ENCODE data around the gene HES6.

Gene HES6

DNA sequence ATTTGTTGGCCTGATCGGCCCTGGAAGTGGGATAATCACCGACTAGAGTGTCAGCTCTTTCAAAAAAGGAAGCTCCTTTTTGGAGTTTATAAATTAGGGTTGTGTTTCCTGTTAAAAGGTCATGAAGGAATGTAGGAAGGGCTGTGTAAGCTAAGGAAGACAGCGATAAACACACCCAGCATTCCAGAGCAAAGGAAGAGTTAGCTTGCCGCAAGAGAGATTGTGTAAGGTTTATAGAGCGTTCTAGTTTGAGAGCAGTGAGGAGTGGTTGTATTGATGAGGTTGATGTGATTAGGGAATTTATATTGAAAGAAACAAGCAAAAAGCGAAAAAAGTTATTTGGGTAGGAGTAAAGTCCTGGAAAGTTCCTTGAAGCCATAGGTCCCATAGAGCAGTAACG lies 32.8 kb downstream of the HES6 start:
- FAIRE-seq: no peak
- no peak for DNase-seq (ENCODE audit: insufficient read length, low spot score)
- TF ChIP-seq TAF1 (IDR thresholded peaks at IDR 0.05; ENCODE audit: low read depth, low read length): no peak

DNA sequence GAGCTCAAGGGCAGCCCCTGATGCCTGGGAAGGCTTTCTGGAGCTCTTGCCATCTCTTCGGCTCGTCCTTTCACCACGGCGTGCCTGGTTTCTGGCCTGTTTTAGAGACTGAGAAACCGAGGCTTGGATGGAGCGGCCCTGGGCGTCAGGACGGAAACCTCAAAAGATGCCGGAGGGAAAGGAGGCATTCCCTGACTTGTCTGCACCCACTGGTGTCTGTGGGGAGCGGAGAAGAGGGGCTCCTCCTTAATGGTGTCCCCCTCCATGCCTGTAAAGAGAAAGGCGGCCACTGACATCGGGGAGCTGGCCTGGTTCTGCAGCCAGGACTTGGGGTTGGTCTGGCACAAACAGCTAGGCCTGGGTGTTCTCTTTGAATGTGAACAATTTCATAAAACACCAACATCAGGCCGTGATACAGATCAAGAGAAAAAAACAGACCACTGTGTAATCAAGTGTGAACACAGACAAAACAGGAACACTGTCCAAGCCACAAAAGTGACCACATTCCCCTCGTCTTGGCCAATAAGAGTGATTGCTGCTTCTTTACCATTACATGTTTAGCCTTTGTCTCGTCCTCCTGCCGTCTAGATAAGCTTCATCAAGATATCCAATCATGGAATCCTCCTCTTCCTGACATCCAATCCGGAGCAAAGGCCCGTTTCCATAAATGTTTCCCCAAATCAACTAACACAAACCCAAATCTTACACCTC lies 35.7 kb downstream of the HES6 start:
- FAIRE-seq (peak; percentile 78), DNase-seq (ENCODE audit: insufficient read length, low spot score) (no peak)
- TF ChIP-seq SPI1 (IDR thresholded peaks at IDR 0.05; ENCODE audit: low read depth, low read length): 0 out of 2 replicates have a peak, but pooled peaks have one; percentile 11
- TF ChIP-seq POLR2A (IDR thresholded peaks at IDR 0.05; ENCODE audit: low read depth, low read length): no peak

DNA sequence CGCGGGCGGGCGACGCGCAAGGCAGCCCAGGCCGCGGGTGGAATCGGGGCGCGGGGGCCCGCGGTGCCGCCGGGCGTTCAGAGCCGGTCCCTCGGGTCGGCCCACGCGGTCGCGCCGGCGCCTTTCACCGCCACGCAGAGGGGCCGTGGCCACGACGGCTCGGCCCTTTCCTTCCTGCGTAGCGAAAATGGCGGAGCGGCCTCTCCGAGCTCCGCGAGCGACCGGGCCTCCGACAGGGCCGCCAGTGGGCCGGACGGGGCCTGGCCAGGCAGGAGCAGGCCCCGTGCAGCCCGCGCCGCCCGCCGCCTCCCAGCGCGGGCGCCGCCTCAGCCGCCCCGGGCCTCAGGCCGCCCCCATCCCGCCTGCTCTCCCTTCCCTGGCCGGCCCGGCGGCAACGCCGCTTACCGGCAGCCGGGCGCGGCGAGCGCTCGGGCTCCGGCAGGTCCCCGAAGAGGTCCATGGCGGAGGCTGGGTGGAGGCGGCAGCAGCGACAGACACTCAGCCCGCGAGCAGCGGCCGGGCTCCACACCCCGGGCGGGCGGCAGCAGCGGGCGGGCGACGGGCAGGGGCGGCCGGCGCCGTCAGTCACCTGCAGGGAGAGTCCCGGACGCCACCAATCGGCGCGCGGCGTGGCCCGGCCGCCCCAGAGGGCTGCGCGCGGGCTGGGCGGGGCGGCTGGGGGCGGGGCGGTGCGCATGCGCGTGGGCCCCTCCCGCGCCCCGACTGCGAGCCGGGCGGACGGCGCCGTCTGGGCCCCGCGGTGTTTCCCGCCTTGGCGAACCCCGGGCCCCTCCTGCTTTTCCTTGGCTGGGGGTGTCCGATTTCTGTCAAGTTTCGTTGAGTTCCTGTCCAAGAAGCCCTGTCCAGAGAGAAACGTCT lies 36.5 kb downstream of the HES6 start, which contains the start of gene ILKAP:
ILKAP (minus strand) TSS at position 602 of the 879 bp plus-strand sequence; CDS start at position 460, 142 bp downstream.
- peak; percentile 95 for FAIRE-seq
- DNase-seq (ENCODE audit: insufficient read length, low spot score): peak; percentile 99
- TF ChIP-seq PAX5 (IDR thresholded peaks at IDR 0.05; ENCODE audit: insufficient read depth, low read length, severe bottlenecking) (no peak), POU2F2 (IDR thresholded peaks at IDR 0.05; ENCODE audit: low read depth, low read length) (no peak), POLR2AphosphoS5 (IDR thresholded peaks at IDR 0.05; ENCODE audit: low read depth, low read length) (peak; percentile 69), TAF1 (IDR thresholded peaks at IDR 0.05; ENCODE audit: low read depth, low read length) (no peak; the same call in 1 of the 2 replicates), SPI1 (IDR thresholded peaks at IDR 0.05; ENCODE audit: low read depth, low read length) (no peak), POLR2A (IDR thresholded peaks at IDR 0.05; ENCODE audit: low read depth, low read length) (peak; percentile 71)

DNA sequence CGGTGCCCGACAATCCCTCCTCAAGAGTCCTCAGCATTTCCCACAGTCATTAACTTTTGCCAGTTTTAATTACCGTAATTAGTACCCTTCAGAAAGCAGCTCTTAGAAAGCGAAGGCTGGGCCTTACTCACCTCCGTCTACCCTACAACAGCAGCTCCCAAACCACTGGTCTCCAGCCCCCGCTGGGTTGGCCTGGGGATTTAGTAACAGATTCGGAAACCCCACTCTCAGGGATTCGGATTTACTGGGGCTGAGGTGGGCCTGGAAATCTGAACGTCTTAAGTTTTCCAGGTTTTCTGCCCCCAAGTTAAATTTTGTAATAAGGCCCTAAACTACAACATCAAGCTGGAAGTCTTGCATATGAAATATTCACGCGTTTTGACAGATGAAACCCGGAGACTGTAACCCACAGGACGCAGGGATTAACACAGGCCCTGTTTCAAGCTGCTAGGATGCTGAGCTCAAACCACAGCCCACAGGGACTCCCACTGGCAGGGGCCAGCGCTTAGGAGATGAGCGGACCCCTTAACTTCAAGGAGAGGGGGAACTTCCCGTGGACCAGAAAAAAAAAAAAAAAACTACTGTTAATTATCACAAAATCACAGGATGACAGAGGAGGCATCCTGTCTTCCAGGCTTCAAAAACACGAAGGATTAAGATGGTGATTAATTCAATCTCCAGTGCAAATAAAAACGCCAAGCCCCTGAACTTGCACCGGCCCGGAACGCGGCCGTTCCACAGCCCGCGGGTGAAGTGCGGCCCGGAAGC lies 37.3 kb downstream of the HES6 start:
- no peak for TF ChIP-seq PAX5 (IDR thresholded peaks at IDR 0.05; ENCODE audit: insufficient read depth, low read length, severe bottlenecking)
- no peak for TF ChIP-seq POLR2AphosphoS5 (IDR thresholded peaks at IDR 0.05; ENCODE audit: low read depth, low read length)
- no peak for TF ChIP-seq POU2F2 (IDR thresholded peaks at IDR 0.05; ENCODE audit: low read depth, low read length)
- TF ChIP-seq POLR2A (IDR thresholded peaks at IDR 0.05; ENCODE audit: low read depth, low read length): no peak
- TF ChIP-seq SPI1 (IDR thresholded peaks at IDR 0.05; ENCODE audit: low read depth, low read length): no peak
- TF ChIP-seq TAF1 (IDR thresholded peaks at IDR 0.05; ENCODE audit: low read depth, low read length): no peak
- DNase-seq (ENCODE audit: insufficient read length, low spot score) (peak; percentile 19), FAIRE-seq (peak; percentile 56)

DNA sequence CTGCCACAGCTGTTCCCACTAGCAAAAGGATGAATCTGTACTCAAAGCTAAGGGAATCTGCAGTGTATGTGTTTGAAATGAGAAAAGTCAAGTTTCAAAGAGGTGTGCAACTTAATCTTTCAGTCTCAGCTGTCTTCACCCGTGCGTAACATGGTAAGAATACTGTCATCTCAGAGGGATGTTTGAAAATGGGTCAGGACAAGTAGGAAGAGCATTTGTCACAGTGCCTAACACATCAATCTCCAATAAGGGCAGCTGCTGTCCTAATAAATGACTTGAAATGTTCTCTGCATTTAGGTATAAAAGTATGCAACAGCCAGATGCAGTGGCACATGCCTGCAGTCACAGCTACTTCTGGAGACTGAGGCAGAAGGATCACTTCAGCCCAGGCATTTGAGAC lies 49.4 kb downstream of the HES6 start:
- DNase-seq (ENCODE audit: insufficient read length, low spot score) (no peak), FAIRE-seq (no peak)
- no peak for TF ChIP-seq POU2F2 (IDR thresholded peaks at IDR 0.05; ENCODE audit: low read depth, low read length)
- TF ChIP-seq POLR2A (IDR thresholded peaks at IDR 0.05; ENCODE audit: low read depth, low read length): no peak
- TF ChIP-seq TAF1 (IDR thresholded peaks at IDR 0.05; ENCODE audit: low read depth, low read length): no peak
- no peak for TF ChIP-seq SPI1 (IDR thresholded peaks at IDR 0.05; ENCODE audit: low read depth, low read length)
- TF ChIP-seq PAX5 (IDR thresholded peaks at IDR 0.05; ENCODE audit: insufficient read depth, low read length, severe bottlenecking): no peak
- no peak for TF ChIP-seq POLR2AphosphoS5 (IDR thresholded peaks at IDR 0.05; ENCODE audit: low read depth, low read length)
